GDM1 (cell line): ENCODE results near the gene TMEM209.
"Not testable (repeated sequence)": the region's sequence is repeated elsewhere in the genome, so short reads cannot be mapped to it uniquely, and the experiment has no call there.

Source experiments
- DNase-seq: peaks from one replicate; lab custom pipeline; 2025; lab: John Stamatoyannopoulos, UW

Gene TMEM209

GRCh38 chr7:130162196-130162595 is 43.0 kb downstream of the TMEM209 start:
- DNase-seq: no peak

GRCh38 chr7:130160455-130160854 is 44.8 kb downstream of the TMEM209 start:
- DNase-seq: no peak

GRCh38 chr7:130160023-130160422 is 45.2 kb downstream of the TMEM209 start:
- DNase-seq: no peak

- DNase-seq: no peak
Measured at GRCh38 chr7:130157700-130158099, 47.5 kb downstream of the TMEM209 start.

GRCh38 chr7:130156140-130156539 is 49.1 kb downstream of the TMEM209 start:
- DNase-seq: no peak

- DNase-seq: no peak
Measured at GRCh38 chr7:130154501-130155317, 50.5 kb downstream of the TMEM209 start.

- no peak for DNase-seq
Measured at GRCh38 chr7:130154131-130154500, 51.1 kb downstream of the TMEM209 start.

GRCh38 chr7:130153211-130153908 is 51.8 kb downstream of the TMEM209 start:
- DNase-seq: no peak

GRCh38 chr7:130152493-130153210 is 52.6 kb downstream of the TMEM209 start:
- DNase-seq: no peak

GRCh38 chr7:130151591-130152492 is 53.4 kb downstream of the TMEM209 start:
- DNase-seq: no peak

- DNase-seq: no peak
Measured at GRCh38 chr7:130150587-130150986, 54.6 kb downstream of the TMEM209 start.

GRCh38 chr7:130149281-130150139 is 55.7 kb downstream of the TMEM209 start:
- DNase-seq: peak; percentile 3

- DNase-seq: no peak
Measured at GRCh38 chr7:130148561-130148960, 56.6 kb downstream of the TMEM209 start.

- DNase-seq: no peak
Measured at GRCh38 chr7:130147710-130148325, 57.4 kb downstream of the TMEM209 start.

- DNase-seq: no peak
Measured at GRCh38 chr7:130146693-130147405, 58.4 kb downstream of the TMEM209 start.

- DNase-seq: not testable (repeated sequence)
Measured at GRCh38 chr7:130146142-130146541, 59.1 kb downstream of the TMEM209 start.

- no peak for DNase-seq
Measured at GRCh38 chr7:130145424-130146100, 59.6 kb downstream of the TMEM209 start.

GRCh38 chr7:130144312-130145171 is 60.7 kb downstream of the TMEM209 start:
- no peak for DNase-seq
